Measurements from ENCODE around the gene GUF1.
A peak's percentile ranks its signal among the peaks of the same experiment; 100 is the strongest.

Gene GUF1, protein sequence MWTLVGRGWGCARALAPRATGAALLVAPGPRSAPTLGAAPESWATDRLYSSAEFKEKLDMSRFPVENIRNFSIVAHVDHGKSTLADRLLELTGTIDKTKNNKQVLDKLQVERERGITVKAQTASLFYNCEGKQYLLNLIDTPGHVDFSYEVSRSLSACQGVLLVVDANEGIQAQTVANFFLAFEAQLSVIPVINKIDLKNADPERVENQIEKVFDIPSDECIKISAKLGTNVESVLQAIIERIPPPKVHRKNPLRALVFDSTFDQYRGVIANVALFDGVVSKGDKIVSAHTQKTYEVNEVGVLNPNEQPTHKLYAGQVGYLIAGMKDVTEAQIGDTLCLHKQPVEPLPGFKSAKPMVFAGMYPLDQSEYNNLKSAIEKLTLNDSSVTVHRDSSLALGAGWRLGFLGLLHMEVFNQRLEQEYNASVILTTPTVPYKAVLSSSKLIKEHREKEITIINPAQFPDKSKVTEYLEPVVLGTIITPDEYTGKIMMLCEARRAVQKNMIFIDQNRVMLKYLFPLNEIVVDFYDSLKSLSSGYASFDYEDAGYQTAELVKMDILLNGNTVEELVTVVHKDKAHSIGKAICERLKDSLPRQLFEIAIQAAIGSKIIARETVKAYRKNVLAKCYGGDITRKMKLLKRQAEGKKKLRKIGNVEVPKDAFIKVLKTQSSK

GRCh38 chr4:44678094-44679041 lies at the start of gene GUF1:
TSS of gene GUF1 (plus strand) at chr4:44678420. CDS start at chr4:44678623, 203 bp downstream.
- peak; percentile 72 for DNase-seq

DNA sequence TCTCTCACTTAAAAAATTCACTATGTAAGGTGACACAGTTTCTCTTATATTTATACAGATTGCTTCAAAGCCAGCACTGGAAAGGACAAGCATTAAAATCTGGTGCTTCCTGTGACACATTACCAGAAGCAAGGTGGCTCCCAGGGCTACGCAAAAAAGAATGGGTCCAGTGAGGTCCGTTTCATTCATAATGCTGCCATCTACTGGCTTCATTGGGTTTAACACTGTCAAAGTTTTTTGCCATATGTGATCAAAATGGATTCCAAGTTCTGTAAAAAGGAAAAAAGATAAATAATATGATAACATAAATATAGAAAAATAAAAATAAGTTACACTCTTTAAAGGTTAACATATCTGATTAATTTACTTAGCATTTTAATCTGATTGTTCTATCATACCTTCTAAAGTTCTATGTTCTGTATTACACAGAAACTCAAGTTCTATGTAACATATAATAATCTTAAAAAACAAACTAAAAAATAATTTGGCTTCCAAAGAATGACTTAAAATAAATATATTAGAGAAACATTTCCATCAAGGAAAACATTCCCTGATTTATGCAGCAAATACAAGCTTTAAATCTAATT lies 48.8 kb upstream of the GUF1 start:
- no peak for DNase-seq

DNA sequence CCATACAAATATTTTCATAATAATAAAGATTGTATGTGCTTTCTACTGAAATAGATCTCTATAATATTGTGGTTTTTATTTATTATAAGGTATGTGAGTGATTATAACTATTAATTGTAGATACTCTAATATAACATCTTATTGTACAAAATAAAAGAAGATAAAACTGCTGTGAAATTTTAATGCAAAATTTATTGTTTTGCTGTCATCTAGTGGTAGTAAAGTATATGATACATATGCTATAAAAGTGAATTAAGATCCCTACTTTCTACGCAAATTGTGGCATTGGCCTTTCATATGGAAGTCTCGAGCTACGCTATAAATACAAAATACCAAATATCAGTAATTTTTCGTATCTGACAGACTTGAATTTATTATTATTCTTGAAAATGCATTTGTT lies 46.1 kb upstream of the GUF1 start:
- no peak for DNase-seq

DNA sequence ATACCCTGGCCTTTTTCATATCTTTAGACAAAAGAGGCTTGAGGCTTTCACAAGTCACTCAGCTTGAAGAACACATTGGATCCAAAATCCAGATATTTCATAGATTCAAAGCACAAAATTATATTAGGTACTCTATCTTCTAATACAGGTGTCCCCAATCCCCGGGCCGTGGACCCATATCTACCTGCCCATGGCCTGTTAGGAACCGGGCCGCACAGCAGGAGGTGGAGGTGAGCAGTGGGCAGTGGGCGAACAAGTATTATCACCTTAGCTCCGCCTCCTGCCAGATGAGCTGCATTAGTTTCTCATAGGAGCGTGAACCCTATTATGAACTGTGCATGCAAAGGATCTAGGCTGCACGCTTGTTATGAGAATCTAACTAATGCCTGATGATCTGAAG lies 45.5 kb upstream of the GUF1 start:
- no peak for DNase-seq

DNA sequence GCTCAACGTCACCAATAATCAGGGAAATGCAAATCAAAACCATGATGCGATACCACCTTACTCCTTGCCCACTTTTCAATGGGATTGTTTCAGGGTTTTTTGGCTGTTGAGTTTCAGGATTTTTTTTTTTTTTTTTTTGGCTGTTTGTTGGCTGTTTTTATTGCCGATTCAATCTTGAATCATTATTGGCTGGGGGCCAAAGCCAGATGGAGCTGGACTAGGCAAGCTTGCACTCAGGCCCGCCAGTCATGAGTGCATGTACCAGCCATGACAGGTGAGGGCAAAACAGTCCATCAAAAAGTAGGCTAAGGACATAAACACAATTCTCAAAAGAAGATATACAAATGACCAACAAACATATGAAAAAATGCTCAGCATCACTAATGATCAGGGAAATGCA lies 40.1 kb upstream of the GUF1 start:
- DNase-seq = no peak

DNA sequence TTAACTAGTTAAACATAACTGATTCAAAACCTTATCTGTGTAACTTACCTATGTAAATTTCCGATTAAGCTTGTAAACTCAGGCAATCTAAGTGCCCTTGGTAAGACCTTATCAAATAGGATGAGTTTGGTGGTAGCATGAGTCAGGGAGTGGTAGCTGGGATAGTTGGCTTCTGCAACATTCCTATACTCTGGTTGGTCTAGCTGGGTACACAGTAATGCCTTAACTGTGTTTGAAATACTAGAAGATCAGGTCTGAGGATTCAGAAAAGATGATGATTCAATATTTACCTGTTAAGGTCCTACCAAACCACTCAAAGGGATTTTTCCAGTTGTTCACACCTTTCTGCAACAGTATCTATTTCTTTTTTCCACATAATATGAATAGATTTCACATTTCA lies 32.1 kb upstream of the GUF1 start:
- DNase-seq = no peak

GRCh38 chr4:44651425-44651824 lies 26.8 kb upstream of the GUF1 start, which contains the start of gene YIPF7:
TSS of gene YIPF7 (minus strand) at chr4:44651625. CDS start at chr4:44650100, 1,525 bp downstream.
- DNase-seq = no peak

- DNase-seq = no peak
Observed at GRCh38 chr4:44652002-44652401, 26.2 kb upstream of the GUF1 start.

DNA sequence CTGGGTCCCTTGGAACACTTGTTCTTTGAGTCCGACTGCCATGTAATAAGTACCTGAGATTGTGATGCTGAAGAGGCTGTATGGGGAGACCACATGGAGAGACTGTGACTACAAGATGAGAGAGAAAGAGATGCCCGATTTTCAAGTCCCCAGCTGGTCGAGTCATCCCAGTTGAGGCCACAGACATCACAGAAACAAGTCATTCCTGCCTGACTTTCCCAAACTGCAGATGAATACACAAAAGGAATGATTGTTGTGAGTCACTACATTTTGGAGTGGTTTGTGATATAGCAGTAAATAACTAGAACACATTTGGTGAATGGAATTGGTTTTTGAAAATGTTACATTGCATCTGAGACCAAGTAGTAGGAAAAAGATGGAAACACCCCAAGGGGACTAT lies 17.8 kb upstream of the GUF1 start:
- DNase-seq = no peak

DNA sequence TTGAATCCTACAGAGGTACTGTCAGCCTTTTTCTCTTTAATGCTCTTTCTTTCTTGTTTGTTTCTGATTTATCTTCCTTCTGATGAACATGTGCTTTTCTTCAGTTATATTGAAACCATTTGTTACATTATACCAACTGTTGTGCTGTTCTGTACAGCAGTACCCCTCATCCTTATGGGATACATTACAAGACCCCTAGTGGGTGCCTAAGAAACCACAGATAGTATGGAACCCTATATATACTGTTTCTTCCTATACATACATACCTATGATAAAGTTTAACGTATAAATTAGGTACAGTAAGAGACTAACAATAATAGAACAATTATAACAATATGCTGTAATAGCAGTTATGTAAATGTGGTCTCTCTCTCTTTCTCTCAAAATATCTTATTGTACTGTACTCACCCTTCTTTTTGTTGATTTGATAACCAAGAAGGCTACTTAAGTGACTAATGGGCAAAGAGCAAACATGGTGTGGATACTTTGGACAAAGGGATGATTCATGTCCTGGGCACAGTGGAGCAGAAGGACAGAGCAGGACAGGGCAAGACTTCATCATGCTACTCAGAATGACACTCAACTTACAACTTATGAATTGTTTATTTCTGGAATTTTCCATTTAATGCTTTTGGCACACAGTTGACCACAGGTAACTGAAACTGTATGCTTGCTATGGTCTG lies 16.1 kb upstream of the GUF1 start:
- no peak for DNase-seq

- no peak for DNase-seq
Observed at GRCh38 chr4:44662623-44663005, 15.6 kb upstream of the GUF1 start.

DNA sequence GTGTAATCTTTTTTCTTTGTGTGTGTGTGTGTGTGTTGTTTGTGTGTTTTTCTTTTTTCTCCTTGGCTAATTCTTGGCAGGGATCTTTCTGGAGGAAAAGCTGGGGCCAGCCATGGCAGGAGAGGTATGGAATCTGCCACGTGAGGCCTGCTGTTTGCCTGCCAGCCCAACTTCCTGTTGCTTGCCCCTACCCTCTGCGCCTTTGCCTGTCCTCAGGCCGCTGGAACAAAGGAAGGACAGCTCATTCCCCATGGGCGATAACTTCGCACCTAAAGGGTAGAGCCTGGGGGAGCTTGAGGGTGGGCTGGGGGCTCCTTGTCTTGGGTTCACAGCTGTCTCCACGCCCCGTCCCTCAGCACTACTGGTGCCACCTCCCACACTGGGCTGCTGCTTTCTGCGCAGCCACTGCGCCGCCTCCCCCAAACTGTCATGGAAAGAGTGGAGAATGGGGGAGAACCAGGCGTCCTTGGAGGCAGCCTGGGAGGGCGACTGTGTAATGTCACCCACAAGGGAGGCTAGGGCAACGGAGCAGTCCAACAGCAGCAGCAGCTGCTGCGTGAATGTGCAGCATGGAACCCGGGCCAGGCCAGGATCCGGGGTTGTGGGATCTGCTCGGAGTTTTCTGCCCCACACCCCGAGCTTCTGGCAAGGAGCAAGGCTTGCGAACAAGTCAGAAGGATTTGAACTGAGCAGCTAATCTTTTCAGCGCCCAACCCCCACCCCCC lies 14.5 kb upstream of the GUF1 start:
- no peak for DNase-seq

DNA sequence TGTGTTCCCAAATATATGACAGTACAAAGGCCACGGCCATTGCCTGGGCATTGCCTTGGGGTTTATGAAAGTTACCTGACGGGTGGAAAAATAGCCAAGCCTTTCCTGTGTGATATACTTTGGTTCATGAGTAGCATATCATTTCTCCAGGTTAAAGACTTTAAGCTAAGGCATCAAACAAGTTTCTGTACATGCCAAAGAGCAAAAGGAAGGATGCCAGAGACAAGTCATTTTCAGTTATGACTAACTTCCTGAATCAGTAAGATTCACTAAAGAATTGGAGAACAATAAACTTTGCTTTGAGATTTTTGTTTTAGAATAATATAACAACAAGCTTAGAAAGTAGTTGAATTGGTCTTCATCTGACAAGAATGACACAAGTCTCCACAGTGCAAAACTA lies 9.7 kb upstream of the GUF1 start:
- no peak for DNase-seq

DNA sequence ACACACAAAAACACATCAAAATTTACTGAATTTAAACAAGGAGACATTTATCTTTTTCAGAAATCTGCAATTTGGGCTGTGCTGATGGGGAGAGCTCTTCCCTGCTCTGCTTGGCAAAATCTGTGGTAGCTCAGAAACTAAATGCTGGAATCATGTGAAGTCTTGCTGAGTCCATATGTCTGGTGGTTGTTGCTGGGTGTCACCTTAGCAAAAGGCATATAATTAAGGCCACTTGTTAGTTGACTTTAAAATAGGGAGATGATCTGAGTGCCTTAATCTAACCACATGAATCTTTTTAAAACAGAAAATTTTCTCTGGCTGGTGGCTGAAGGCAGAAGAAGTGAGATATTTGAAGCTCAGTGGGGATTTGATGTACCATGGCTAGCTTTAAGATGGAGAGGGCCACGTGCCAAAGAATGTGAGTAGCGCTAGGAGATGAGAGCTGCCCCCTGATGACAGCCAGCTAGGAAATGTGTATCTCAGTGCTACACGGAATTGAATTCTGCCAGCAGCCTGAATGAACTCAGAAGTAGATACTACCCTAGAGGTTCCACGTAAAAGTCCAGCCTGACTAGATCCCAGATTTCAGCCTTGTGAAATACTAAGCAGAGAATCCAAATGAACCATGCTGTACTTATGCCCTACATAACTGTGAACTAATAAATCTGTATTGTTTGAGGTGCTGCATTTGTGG lies 7.6 kb upstream of the GUF1 start:
- DNase-seq = no peak

- no peak for DNase-seq
Observed at GRCh38 chr4:44671636-44672035, 6.6 kb upstream of the GUF1 start.

GRCh38 chr4:44674471-44674870 lies 3.7 kb upstream of the GUF1 start:
- DNase-seq = no peak

DNA sequence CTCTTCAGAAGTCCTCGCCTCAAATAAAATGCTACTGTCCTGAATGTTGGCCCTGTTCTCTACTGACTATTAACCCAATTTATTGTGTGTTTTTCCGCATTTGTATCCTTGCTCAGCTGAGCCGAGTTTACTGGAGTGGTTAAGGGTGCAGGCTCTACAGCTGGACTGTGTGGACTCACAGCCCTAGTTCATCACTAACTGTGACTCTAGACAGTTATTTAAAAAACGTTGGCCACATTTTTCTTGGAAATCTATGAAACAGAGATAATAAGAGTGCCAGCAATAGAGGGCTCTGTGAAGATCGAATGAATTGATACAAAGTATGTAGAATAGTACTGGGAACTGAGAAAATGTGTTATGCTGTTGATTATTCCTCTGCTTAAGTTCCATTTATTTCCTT lies 2.9 kb upstream of the GUF1 start:
- no peak for DNase-seq

DNA sequence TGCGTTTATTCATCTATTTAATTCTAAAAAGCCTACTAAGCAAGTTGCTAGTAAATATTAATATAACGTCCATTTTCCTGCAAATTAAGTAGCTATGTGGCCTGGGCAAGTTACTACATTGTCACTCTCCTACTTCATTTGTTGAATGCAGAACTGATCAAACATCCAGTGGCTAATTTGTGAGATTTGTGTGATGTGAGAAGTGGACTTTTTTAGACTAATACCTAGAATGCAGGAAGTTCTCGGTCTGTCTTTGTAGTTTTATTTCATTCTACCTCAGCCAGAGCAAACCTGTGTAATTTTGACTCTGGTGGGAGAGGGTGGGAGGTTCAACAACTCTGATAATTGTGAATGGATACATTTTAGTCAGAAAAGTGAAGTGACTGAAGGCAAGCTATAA lies 840 bp downstream of the GUF1 start:
- no peak for DNase-seq

GRCh38 chr4:44684648-44685047 lies 6.4 kb downstream of the GUF1 start:
- DNase-seq = no peak

- DNase-seq = no peak
Observed at GRCh38 chr4:44700427-44700826, 22.2 kb downstream of the GUF1 start.

DNA sequence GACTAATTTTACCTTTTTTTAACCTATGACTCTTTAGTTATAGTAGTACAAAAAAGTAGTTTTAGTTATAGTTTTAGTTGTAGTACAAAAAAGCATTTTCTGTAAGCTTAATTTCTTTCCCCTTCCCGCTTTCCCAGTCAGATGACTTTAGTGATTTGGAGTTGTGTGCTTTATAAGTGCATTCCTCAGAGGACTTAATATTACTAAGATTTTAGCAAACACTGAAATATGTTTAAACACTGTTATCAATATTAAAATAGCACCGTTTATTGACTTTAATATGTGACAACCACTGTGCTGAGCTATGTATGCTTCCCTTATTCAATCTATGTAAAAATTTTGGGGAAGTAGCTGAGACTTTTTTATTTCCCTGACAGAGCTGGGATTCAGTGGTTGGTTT lies 22.8 kb downstream of the GUF1 start:
- no peak for DNase-seq
